DOHH2 (cell line): ENCODE measurements around the gene ATG4B.

Source experiments
- H3F3A ChIP-seq: fragments of 200-600 bp; sonication (generic), shearing (Covaris generic); 2 replicates; pipeline ENCODE4 v1.6.0; 2016; ENCODE audit warnings: antibody characterized with exemption, mild to moderate bottlenecking; ENCODE audit not compliant: control insufficient read depth, insufficient read depth
- H3K27ac ChIP-seq: fragments of 200-600 bp; sonication (generic); 2 replicates; pipeline ENCODE4 v1.5.1; 2014; ENCODE audit warnings: low read depth, mild to moderate bottlenecking, low read length, moderate library complexity
- H3K27me3 ChIP-seq: fragments of 200-600 bp; sonication (generic); 2 replicates; pipeline ENCODE4 v1.6.1; 2014; ENCODE audit warnings: mild to moderate bottlenecking, low read length, mixed read lengths; ENCODE audit not compliant: control insufficient read depth
- H3K36me3 ChIP-seq: fragments of 200-600 bp; sonication (generic); 2 replicates; pipeline ENCODE4 v1.6.1; 2014; ENCODE audit warnings: mild to moderate bottlenecking, low read length, moderate library complexity, mixed read lengths; ENCODE audit not compliant: control insufficient read depth
- H3K4me1 ChIP-seq: fragments of 200-600 bp; sonication (generic); 2 replicates; pipeline ENCODE4 v1.6.1; 2014; ENCODE audit warnings: mild to moderate bottlenecking, low read length, mixed read lengths; ENCODE audit not compliant: control insufficient read depth
- H3K4me2 ChIP-seq: fragments of 200-600 bp; sonication (generic); 2 replicates; pipeline ENCODE4 v1.6.0; 2014; ENCODE audit warnings: mild to moderate bottlenecking, low read length, moderate library complexity
- H3K4me3 ChIP-seq: fragments of 200-600 bp; sonication (generic); 2 replicates; pipeline ENCODE4 v1.5.1; 2014; ENCODE audit warnings: mild to moderate bottlenecking, low read length, mixed read lengths
- H3K79me2 ChIP-seq: fragments of 200-600 bp; sonication (generic); 2 replicates; pipeline ENCODE4 v1.6.1; 2014; ENCODE audit warnings: mild to moderate bottlenecking, low read length, mixed read lengths; ENCODE audit not compliant: control insufficient read depth
- H3K9me2 ChIP-seq: fragments of 200-600 bp; sonication (generic); replicated peaks from 2 replicates; pipeline ENCODE4 v1.6.1; 2014; ENCODE audit warnings: mild to moderate bottlenecking, low read length, mixed read lengths; ENCODE audit not compliant: control insufficient read depth
- H3K9me3 ChIP-seq: fragments of 200-600 bp; sonication (generic); 2 replicates; pipeline ENCODE4 v1.6.1; 2014; ENCODE audit warnings: antibody characterized with exemption, low read length, mixed read lengths; ENCODE audit not compliant: control insufficient read depth, insufficient read depth
- H4K20me1 ChIP-seq: fragments of 200-600 bp; sonication (generic); 2 replicates; pipeline ENCODE4 v1.6.0; 2014; ENCODE audit warnings: low read depth, mild to moderate bottlenecking, antibody characterized with exemption, low read length, moderate library complexity; ENCODE audit not compliant: control insufficient read depth, insufficient read depth
- EZH2phosphoT487 ChIP-seq: fragments of 200-600 bp; sonication (generic); IDR thresholded peaks from 2 replicates; pipeline ENCODE4 v1.6.1; 2017; ENCODE audit warnings: borderline replicate concordance, mild to moderate bottlenecking, antibody characterized with exemption, low read length, moderate library complexity, mixed read lengths
- TF ChIP-seq, protein P1 (sequence below): fragments of 200-600 bp; sonication (generic); IDR thresholded peaks from one replicate; pipeline ENCODE4 v1.5.1; 2014; ENCODE audit warnings: antibody characterized with exemption, mild to moderate bottlenecking, low read depth, low read length; ENCODE audit not compliant: poor library complexity, severe bottlenecking

ATG4B gene

DNA sequence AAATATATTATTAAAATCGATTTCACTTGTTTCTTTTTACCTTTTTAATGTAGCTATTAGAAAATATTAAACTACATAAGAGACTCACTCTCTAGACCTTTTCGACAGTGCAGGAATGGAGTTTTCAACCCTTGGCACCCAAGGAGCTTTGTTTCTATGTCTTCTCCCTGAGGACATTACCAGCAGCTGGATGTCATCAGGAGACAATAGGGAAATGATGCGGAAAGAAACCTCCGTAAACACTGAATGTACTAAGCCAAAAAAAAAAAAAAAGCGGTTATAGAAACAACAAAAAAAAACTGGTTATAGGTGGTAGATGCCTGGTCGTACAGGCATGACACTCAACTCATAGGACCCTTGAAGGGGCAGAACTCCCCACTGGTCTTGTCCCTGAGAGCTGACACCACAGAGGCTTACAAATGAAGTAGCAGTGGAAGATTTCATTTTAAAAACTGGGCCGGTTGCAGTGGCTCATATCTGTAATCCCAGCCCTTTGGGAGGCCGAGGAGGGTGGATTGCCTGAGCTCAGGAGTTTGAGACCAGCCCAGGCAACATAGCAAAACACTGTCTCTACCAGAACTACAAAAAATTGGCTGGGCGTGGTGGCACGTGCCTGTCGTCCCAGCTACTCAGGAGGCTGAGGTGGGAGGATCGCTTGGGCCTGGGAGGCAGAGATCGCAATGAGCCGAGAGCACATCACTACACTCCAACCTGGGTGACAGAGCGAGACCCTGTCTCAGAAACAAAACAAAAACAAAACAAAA lies 24.3 kb upstream of the ATG4B start:
- Histone ChIP-seq H3K9me3 (no peaks in the 10 kb centered on the region), H3K9me2 (no peaks in the 10 kb centered on the region), H3K4me1 (peaks cover 24% of the 10 kb centered on the region), H3K4me2 (no peak overlapping the region), H4K20me1 (no peaks in the 10 kb centered on the region), H3K79me2 (peaks cover 78% of the 10 kb centered on the region), H3K36me3 (peaks cover 16% of the 10 kb centered on the region), H3K4me3 (no peak overlapping the region), H3K27ac (no peak overlapping the region), H3F3A (0 out of 2 replicates have a peak, but pooled peaks cover 2% of the 10 kb centered on the region), H3K27me3 (no peaks in the 10 kb centered on the region)
- TF ChIP-seq, protein P1, sequence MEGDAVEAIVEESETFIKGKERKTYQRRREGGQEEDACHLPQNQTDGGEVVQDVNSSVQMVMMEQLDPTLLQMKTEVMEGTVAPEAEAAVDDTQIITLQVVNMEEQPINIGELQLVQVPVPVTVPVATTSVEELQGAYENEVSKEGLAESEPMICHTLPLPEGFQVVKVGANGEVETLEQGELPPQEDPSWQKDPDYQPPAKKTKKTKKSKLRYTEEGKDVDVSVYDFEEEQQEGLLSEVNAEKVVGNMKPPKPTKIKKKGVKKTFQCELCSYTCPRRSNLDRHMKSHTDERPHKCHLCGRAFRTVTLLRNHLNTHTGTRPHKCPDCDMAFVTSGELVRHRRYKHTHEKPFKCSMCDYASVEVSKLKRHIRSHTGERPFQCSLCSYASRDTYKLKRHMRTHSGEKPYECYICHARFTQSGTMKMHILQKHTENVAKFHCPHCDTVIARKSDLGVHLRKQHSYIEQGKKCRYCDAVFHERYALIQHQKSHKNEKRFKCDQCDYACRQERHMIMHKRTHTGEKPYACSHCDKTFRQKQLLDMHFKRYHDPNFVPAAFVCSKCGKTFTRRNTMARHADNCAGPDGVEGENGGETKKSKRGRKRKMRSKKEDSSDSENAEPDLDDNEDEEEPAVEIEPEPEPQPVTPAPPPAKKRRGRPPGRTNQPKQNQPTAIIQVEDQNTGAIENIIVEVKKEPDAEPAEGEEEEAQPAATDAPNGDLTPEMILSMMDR: no peak
- no peak for TF ChIP-seq EZH2phosphoT487

- Histone ChIP-seq H3K4me3 (no peak overlapping the region), H3K79me2 (peaks cover 79% of the 10 kb centered on the region), H3K4me2 (no peak overlapping the region), H3K9me3 (no peaks in the 10 kb centered on the region), H4K20me1 (no peaks in the 10 kb centered on the region), H3K9me2 (no peaks in the 10 kb centered on the region), H3K4me1 (peaks cover 29% of the 10 kb centered on the region), H3K27ac (no peak overlapping the region), H3K27me3 (no peaks in the 10 kb centered on the region), H3F3A (0 out of 2 replicates have a peak, but pooled peaks cover 2% of the 10 kb centered on the region), H3K36me3 (peaks cover 22% of the 10 kb centered on the region)
- no peak for TF ChIP-seq EZH2phosphoT487
- TF ChIP-seq, protein P1: no peak
Measured at GRCh38 chr2:241615041-241615440, 22.5 kb upstream of the ATG4B start.

DNA sequence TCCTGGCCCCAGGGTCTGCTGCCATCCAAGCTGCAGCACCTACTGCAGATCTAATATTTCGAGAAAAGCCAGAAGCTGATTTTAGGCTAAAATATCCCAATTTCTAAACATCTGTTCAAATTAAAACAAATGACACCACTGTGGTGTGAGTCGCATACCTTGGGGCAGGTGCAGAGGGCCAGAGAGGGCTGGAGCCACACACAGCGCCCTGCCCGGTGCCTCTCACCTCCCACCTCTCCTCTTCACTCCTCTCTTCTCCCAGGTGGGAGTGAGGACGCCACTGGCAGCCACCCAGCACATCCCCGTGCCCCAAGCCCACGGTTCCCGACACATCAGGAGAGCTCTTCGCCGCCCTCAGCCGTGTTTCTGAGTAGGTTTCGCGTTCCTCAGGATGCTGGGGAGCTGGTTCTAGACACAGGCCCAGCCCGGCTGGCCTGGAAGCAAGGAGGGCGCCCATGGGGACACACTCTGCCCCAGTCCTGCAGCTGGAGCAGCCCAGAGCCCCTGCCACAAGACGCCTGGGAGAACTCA lies 21.9 kb upstream of the ATG4B start:
- Histone ChIP-seq H4K20me1 (no peaks in the 10 kb centered on the region), H3F3A (0 out of 2 replicates have a peak, but pooled peaks cover 2% of the 10 kb centered on the region)

More for the DNA sequence above, 21.9 kb upstream of the ATG4B start:
- Histone ChIP-seq H3K9me2 (no peaks in the 10 kb centered on the region), H3K4me3 (no peak overlapping the region), H3K4me2 (no peak overlapping the region), H3K79me2 (peaks cover 83% of the 10 kb centered on the region), H3K9me3 (no peaks in the 10 kb centered on the region), H3K36me3 (peaks cover 22% of the 10 kb centered on the region), H3K4me1 (peaks cover 25% of the 10 kb centered on the region), H3K27me3 (no peaks in the 10 kb centered on the region), H3K27ac (no peak overlapping the region)
- TF ChIP-seq, protein P1: no peak
- TF ChIP-seq EZH2phosphoT487: no peak
